ENCODE measurements around the gene ARPC2.

DNA sequence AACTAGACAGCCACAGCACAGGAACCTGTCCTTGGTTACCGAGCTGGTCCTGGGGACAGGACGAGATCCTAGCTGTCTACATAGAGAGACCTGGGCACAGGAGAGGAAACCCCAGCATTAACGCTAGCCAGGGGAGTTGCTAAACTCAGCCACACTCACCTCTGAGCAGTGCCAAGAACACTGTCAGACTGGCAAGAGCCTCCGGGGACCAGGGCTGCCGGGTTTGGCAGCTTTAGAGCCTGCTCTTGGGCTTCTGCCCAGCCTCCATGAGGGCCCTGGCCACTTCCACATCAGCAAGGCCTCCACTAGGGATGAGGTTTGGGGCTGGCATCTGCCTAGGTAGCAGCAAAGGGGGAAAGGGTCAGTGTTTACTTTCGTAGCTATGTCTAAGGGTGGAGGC lies 68.6 kb downstream of the ARPC2 start:
- TF ChIP-seq, protein P1, sequence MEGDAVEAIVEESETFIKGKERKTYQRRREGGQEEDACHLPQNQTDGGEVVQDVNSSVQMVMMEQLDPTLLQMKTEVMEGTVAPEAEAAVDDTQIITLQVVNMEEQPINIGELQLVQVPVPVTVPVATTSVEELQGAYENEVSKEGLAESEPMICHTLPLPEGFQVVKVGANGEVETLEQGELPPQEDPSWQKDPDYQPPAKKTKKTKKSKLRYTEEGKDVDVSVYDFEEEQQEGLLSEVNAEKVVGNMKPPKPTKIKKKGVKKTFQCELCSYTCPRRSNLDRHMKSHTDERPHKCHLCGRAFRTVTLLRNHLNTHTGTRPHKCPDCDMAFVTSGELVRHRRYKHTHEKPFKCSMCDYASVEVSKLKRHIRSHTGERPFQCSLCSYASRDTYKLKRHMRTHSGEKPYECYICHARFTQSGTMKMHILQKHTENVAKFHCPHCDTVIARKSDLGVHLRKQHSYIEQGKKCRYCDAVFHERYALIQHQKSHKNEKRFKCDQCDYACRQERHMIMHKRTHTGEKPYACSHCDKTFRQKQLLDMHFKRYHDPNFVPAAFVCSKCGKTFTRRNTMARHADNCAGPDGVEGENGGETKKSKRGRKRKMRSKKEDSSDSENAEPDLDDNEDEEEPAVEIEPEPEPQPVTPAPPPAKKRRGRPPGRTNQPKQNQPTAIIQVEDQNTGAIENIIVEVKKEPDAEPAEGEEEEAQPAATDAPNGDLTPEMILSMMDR (IDR thresholded peaks at IDR 0.05 in 2 of 3, conservative IDR thresholded peaks at IDR 0.05 in 1 of 3; ENCODE audit: borderline replicate concordance in 1 of 3, insufficient read depth in 1 of 3, low read depth in 2 of 3, low read length in 2 of 3) = no peak
- TF ChIP-seq, protein P2, sequence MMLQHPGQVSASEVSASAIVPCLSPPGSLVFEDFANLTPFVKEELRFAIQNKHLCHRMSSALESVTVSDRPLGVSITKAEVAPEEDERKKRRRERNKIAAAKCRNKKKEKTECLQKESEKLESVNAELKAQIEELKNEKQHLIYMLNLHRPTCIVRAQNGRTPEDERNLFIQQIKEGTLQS (IDR thresholded peaks at IDR 0.05) = no peak
- TF ChIP-seq MAX (IDR thresholded peaks at IDR 0.05) (no peak), CBX3 (IDR thresholded peaks at IDR 0.05; ENCODE audit: low read depth) (no peak), ZNF274 (IDR thresholded peaks at IDR 0.05; ENCODE audit: low read depth, low read length) (no peak), EZH2 (IDR thresholded peaks at IDR 0.05) (no peak), JUND (IDR thresholded peaks at IDR 0.05) (no peak), EZH2phosphoT487 (IDR thresholded peaks at IDR 0.05; ENCODE audit: borderline replicate concordance) (no peak)
- TF ChIP-seq, protein P3, sequence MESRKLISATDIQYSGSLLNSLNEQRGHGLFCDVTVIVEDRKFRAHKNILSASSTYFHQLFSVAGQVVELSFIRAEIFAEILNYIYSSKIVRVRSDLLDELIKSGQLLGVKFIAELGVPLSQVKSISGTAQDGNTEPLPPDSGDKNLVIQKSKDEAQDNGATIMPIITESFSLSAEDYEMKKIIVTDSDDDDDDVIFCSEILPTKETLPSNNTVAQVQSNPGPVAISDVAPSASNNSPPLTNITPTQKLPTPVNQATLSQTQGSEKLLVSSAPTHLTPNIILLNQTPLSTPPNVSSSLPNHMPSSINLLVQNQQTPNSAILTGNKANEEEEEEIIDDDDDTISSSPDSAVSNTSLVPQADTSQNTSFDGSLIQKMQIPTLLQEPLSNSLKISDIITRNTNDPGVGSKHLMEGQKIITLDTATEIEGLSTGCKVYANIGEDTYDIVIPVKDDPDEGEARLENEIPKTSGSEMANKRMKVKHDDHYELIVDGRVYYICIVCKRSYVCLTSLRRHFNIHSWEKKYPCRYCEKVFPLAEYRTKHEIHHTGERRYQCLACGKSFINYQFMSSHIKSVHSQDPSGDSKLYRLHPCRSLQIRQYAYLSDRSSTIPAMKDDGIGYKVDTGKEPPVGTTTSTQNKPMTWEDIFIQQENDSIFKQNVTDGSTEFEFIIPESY (IDR thresholded peaks at IDR 0.05; ENCODE audit: extremely low read depth, insufficient replicate concordance, low read length) = no peak

Measured in HCT116 (cell line).